DND-41 (cell line): ENCODE measurements around the gene GPATCH4.

Source experiments
- EZH2 ChIP-seq: IDR thresholded peaks from 3 replicates; pipeline ENCODE4 v1.6.1; 2012; ENCODE audit warnings: borderline replicate concordance, low read depth, mild to moderate bottlenecking, moderate library complexity, low read length, inconsistent platforms; ENCODE audit not compliant: severe bottlenecking
- TF ChIP-seq, protein P1 (sequence below): IDR thresholded peaks from 2 replicates; pipeline ENCODE4 v1.5.1; 2012; ENCODE audit warnings: borderline replicate concordance, low read length, moderate library complexity, mild to moderate bottlenecking; ENCODE audit not compliant: poor library complexity, severe bottlenecking; ENCODE audit errors: extremely low read depth

DNA sequence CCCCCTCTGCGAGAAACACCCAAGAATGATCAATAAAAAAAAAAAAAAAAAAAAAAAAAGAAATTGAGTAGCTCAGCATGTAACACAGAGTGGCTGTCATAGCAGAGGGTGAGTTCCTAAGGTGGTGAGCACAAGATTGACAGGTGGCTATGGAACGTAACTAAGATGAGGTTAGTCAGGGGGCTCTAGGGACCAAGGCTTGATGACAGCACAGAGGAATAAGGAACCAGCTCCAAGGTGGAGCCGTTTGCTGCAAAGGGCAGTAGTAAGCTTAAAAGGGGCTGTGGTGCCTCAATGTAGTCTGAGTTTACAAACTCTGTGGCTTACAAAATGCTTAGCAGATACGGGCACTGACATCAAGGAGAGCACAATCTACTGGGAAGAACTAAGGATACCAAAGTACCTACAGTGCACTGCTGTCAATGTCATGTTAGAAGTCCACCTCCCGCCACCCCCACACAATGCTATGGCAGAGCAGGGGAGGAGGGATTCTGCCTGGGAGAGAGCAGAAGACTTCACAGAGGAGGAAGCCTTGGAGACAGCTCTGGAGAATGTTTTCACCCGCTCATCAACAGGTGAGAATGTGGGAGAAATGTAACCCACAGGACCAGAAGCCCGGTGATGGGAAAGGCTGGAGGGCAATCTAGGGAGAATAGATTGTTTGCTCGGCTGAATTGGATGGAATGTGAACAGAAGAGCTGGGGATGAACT, 42.0 kb downstream of the GPATCH4 start:
- TF ChIP-seq, protein P1, sequence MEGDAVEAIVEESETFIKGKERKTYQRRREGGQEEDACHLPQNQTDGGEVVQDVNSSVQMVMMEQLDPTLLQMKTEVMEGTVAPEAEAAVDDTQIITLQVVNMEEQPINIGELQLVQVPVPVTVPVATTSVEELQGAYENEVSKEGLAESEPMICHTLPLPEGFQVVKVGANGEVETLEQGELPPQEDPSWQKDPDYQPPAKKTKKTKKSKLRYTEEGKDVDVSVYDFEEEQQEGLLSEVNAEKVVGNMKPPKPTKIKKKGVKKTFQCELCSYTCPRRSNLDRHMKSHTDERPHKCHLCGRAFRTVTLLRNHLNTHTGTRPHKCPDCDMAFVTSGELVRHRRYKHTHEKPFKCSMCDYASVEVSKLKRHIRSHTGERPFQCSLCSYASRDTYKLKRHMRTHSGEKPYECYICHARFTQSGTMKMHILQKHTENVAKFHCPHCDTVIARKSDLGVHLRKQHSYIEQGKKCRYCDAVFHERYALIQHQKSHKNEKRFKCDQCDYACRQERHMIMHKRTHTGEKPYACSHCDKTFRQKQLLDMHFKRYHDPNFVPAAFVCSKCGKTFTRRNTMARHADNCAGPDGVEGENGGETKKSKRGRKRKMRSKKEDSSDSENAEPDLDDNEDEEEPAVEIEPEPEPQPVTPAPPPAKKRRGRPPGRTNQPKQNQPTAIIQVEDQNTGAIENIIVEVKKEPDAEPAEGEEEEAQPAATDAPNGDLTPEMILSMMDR = no peak
- no peak for TF ChIP-seq EZH2
